Mesendoderm (in vitro differentiated cells): Measurements from ENCODE around the gene THY1.
"Not testable (repeated sequence)": the region's sequence is repeated elsewhere in the genome, so short reads cannot be mapped to it uniquely, and the experiment has no call there.

Source experiments
- DNase-seq: peaks from one replicate; pipeline ENCODE4 v3.0.0; 2013
- H2AK5ac ChIP-seq: 2 replicates; pipeline ENCODE4 v1.6.1; 2013; ENCODE audit warnings: low read length, inconsistent platforms
- H2BK120ac ChIP-seq: 2 replicates; pipeline ENCODE4 v1.6.1; 2013; ENCODE audit warnings: low read depth, mild to moderate bottlenecking, low read length, moderate library complexity, mixed read lengths
- H2BK15ac ChIP-seq: replicated peaks from 2 replicates; pipeline ENCODE4 v1.6.1; 2013; ENCODE audit warnings: low read depth, mild to moderate bottlenecking, moderate library complexity
- H2BK5ac ChIP-seq: 2 replicates; pipeline ENCODE4 v1.6.1; 2013; ENCODE audit warnings: low read length, inconsistent platforms
- H3K18ac ChIP-seq: 2 replicates; pipeline ENCODE4 v1.6.1; 2013; ENCODE audit warnings: mild to moderate bottlenecking, low read length, mixed read lengths
- H3K23ac ChIP-seq: one replicate; pipeline ENCODE4 v1.6.1; 2013; ENCODE audit warnings: low read length
- H3K27ac ChIP-seq: 2 replicates; pipeline ENCODE4 v1.5.1; 2013; ENCODE audit warnings: low read depth, mild to moderate bottlenecking, inconsistent platforms, low read length, moderate library complexity
- H3K27me3 ChIP-seq: 2 replicates; pipeline ENCODE4 v1.6.1; 2013; ENCODE audit warnings: low read length, control low read depth, mild to moderate bottlenecking, inconsistent platforms; ENCODE audit not compliant: insufficient read depth, poor library complexity
- H3K36me3 ChIP-seq: 2 replicates; pipeline ENCODE4 v1.6.1; 2013; ENCODE audit warnings: low read length, inconsistent platforms; ENCODE audit not compliant: control insufficient read depth, insufficient read depth
- H3K4ac ChIP-seq: one replicate; pipeline ENCODE4 v1.6.1; 2013; ENCODE audit warnings: low read depth, mild to moderate bottlenecking, low read length, moderate library complexity
- H3K4me1 ChIP-seq: 2 replicates; pipeline ENCODE4 v1.6.1; 2013; ENCODE audit warnings: low read depth, low read length, inconsistent platforms; ENCODE audit not compliant: control insufficient read depth
- H3K4me2 ChIP-seq: 2 replicates; pipeline ENCODE4 v1.6.1; 2013; ENCODE audit warnings: low read length
- H3K4me3 ChIP-seq: 2 replicates; pipeline ENCODE4 v1.5.1; 2013; ENCODE audit warnings: mild to moderate bottlenecking, low read length
- H3K56ac ChIP-seq: one replicate; pipeline ENCODE4 v1.6.1; 2013; ENCODE audit warnings: low read length
- H3K79me1 ChIP-seq: 2 replicates; pipeline ENCODE4 v1.6.1; 2013; ENCODE audit warnings: low read length, inconsistent platforms
- H3K79me2 ChIP-seq: 2 replicates; pipeline ENCODE4 v1.6.1; 2013; ENCODE audit warnings: mild to moderate bottlenecking, low read length; ENCODE audit not compliant: control insufficient read depth, insufficient read depth
- H3K9ac ChIP-seq: 2 replicates; pipeline ENCODE4 v1.6.1; 2013; ENCODE audit warnings: low read length, inconsistent platforms
- H4K5ac ChIP-seq: one replicate; pipeline ENCODE4 v1.6.1; 2013; ENCODE audit warnings: low read length
- H4K8ac ChIP-seq: one replicate; pipeline ENCODE4 v1.6.1; 2013; ENCODE audit warnings: low read depth, mild to moderate bottlenecking, control low read depth, low read length, moderate library complexity
- WGBS: extraction: QIAGEN DNeasy Blood & Tissue Kit; methylation state at CpG from one replicate; pipeline ENCODE4 v1.1.7; 2013; ENCODE audit warnings: low lambda C conversion rate, missing lambda C conversion rate; ENCODE audit not compliant: insufficient coverage; ENCODE audit errors: extremely low coverage; 5-methylcytosine and 5-hydroxymethylcytosine counted together

THY1 gene

DNA sequence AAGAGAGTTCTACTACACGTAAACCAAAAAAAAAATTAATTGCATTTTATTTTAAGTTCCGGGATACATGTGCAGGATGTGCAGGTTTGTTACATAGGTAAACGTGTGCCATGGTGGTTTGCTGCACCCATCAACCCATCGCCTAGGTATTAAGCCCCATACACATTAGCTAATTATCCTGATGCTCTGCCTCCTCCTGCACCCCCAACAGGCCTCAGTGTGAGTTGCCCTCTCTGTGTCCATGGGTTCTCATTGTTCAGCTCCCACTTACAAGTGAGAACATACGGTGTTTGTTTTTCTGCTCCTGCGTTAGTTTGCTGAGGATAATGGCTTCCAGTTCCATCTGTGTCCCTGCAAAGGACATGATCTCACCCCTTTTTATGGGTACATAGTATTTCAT is 32.7 kb upstream of the THY1 start:
- not testable (repeated sequence) for H4K5ac ChIP-seq, H3K56ac ChIP-seq, H3K27me3 ChIP-seq, H3K18ac ChIP-seq, H3K9ac ChIP-seq, H3K36me3 ChIP-seq, H3K79me2 ChIP-seq, H3K23ac ChIP-seq, H3K4me3 ChIP-seq, H3K4ac ChIP-seq, H2BK120ac ChIP-seq, H3K27ac ChIP-seq, H3K4me1 ChIP-seq, H4K8ac ChIP-seq, H3K79me1 ChIP-seq, H3K4me2 ChIP-seq, H2BK5ac ChIP-seq, H2BK15ac ChIP-seq, H2AK5ac ChIP-seq, DNase-seq
- WGBS = no CpG with 5 or more reads among the region's 6 CpGs

DNA sequence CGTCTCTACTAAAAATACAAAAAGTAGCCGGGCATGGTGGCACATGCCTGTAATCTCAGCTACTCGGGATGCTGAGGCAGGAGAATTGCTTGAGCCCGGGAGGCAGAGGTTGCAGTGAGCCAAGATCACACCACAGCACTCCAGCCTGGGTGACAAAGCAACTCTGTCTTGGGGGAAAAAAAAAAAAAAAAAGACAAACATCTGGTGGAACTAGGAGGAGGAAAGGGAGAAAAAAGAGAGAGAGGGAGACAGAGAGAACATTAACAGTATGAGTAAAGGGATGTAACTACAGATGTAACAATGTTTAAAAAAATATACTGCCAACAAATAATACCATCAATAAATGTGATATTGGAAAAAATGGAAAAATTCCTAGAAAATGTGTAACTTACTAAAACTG is 32.3 kb upstream of the THY1 start:
- not testable (repeated sequence) for H2BK5ac ChIP-seq

GRCh38 chr11:119453881-119454280 is 30.9 kb upstream of the THY1 start:
- no peak overlapping the region for H3K9ac ChIP-seq
- no peak overlapping the region for H3K27ac ChIP-seq
- H2BK120ac ChIP-seq = no peak overlapping the region
- no peaks in the 10 kb centered on the region for H3K79me2 ChIP-seq
- no peak overlapping the region for H4K8ac ChIP-seq
- no peaks in the 10 kb centered on the region for H3K27me3 ChIP-seq
- H2BK5ac ChIP-seq = no peak overlapping the region
- no peaks in the 10 kb centered on the region for H3K4me1 ChIP-seq
- WGBS = no CpG with 5 or more reads among the region's 1 CpG
- no peak overlapping the region for H3K4me3 ChIP-seq
- no peak for DNase-seq
- H3K23ac ChIP-seq = no peak overlapping the region
- H3K79me1 ChIP-seq = no peaks in the 10 kb centered on the region
- H3K18ac ChIP-seq = no peak overlapping the region
- no peak overlapping the region for H2AK5ac ChIP-seq
- H3K4ac ChIP-seq = no peak overlapping the region
- H3K56ac ChIP-seq = no peak overlapping the region
- no peak overlapping the region for H4K5ac ChIP-seq
- no peaks in the 10 kb centered on the region for H3K36me3 ChIP-seq
- H3K4me2 ChIP-seq = no peak overlapping the region
- no peak overlapping the region for H2BK15ac ChIP-seq

More for the DNA sequence above, 32.3 kb upstream of the THY1 start:
- H3K79me2 ChIP-seq, H3K4me2 ChIP-seq, H3K18ac ChIP-seq, H3K4ac ChIP-seq, DNase-seq, H2AK5ac ChIP-seq, H3K27me3 ChIP-seq, H3K4me1 ChIP-seq, H2BK120ac ChIP-seq, H2BK15ac ChIP-seq, H3K23ac ChIP-seq, H4K5ac ChIP-seq, H3K79me1 ChIP-seq, H4K8ac ChIP-seq, H3K4me3 ChIP-seq, H3K9ac ChIP-seq, H3K36me3 ChIP-seq, H3K27ac ChIP-seq, H3K56ac ChIP-seq: not testable (repeated sequence)
- no CpG with 5 or more reads among the region's 4 CpGs for WGBS

GRCh38 chr11:119450590-119451326 is 27.8 kb upstream of the THY1 start:
- Histone ChIP-seq H3K4me1 (no peaks in the 10 kb centered on the region), H3K23ac (no peak overlapping the region)
- WGBS = no CpG with 5 or more reads among the region's 6 CpGs

GRCh38 chr11:119449498-119449897 is 26.5 kb upstream of the THY1 start:
- Histone ChIP-seq H3K27ac (no peak overlapping the region), H3K4me1 (no peaks in the 10 kb centered on the region), H2BK5ac (no peak overlapping the region), H3K18ac (no peak overlapping the region), H2AK5ac (no peak overlapping the region), H3K4ac (no peak overlapping the region), H3K4me3 (no peak overlapping the region), H3K9ac (no peak overlapping the region), H4K8ac (no peak overlapping the region), H4K5ac (no peak overlapping the region), H3K36me3 (no peaks in the 10 kb centered on the region), H3K23ac (no peak overlapping the region), H3K56ac (no peak overlapping the region), H2BK15ac (no peak overlapping the region), H2BK120ac (no peak overlapping the region), H3K4me2 (no peak overlapping the region), H3K27me3 (no peaks in the 10 kb centered on the region), H3K79me1 (no peaks in the 10 kb centered on the region), H3K79me2 (no peaks in the 10 kb centered on the region)
- DNase-seq = no peak
- WGBS = no CpG with 5 or more reads among the region's 3 CpGs

More at GRCh38 chr11:119450590-119451326, 27.8 kb upstream of the THY1 start:
- H3K4ac ChIP-seq = no peak overlapping the region
- H2BK120ac ChIP-seq = no peak overlapping the region
- no peak overlapping the region for H3K18ac ChIP-seq
- H3K79me1 ChIP-seq = no peaks in the 10 kb centered on the region
- no peaks in the 10 kb centered on the region for H3K27me3 ChIP-seq
- H3K27ac ChIP-seq = no peak overlapping the region
- H2AK5ac ChIP-seq = no peak overlapping the region
- no peak overlapping the region for H2BK5ac ChIP-seq
- no peak overlapping the region for H3K56ac ChIP-seq
- H3K79me2 ChIP-seq = no peaks in the 10 kb centered on the region
- H3K36me3 ChIP-seq = no peaks in the 10 kb centered on the region
- H3K9ac ChIP-seq = no peak overlapping the region
- no peak overlapping the region for H2BK15ac ChIP-seq
- H4K8ac ChIP-seq = no peak overlapping the region
- H3K4me2 ChIP-seq = no peak overlapping the region
- H4K5ac ChIP-seq = no peak overlapping the region
- no peak overlapping the region for H3K4me3 ChIP-seq
- no peak for DNase-seq

- Histone ChIP-seq H3K23ac (no peak overlapping the region), H3K27ac (no peak overlapping the region), H2AK5ac (no peak overlapping the region), H2BK5ac (no peak overlapping the region), H3K4me3 (no peak overlapping the region), H3K27me3 (no peaks in the 10 kb centered on the region), H3K79me2 (no peaks in the 10 kb centered on the region), H2BK120ac (no peak overlapping the region), H3K4ac (no peak overlapping the region), H4K5ac (no peak overlapping the region), H3K4me1 (no peaks in the 10 kb centered on the region), H2BK15ac (no peak overlapping the region), H3K79me1 (no peaks in the 10 kb centered on the region), H3K9ac (no peak overlapping the region), H3K56ac (no peak overlapping the region), H4K8ac (no peak overlapping the region), H3K36me3 (no peaks in the 10 kb centered on the region), H3K18ac (no peak overlapping the region), H3K4me2 (no peak overlapping the region)
- no CpG with 5 or more reads among the region's 4 CpGs for WGBS
- DNase-seq = no peak
Observed at GRCh38 chr11:119448380-119448779, 25.4 kb upstream of the THY1 start.
